ENCODE measurements around the gene CTRL.

Gene CTRL

GRCh38 chr16:67939507-67940445 is 8.1 kb upstream of the CTRL start:
- TF ChIP-seq GATA2 (IDR thresholded peaks at IDR 0.05; ENCODE audit: low read depth, low read length) (no peak), GATA3 (IDR thresholded peaks at IDR 0.05; ENCODE audit: low read depth, low read length) (no peak)

GRCh38 chr16:67936880-67937605 is 5.4 kb upstream of the CTRL start:
- TF ChIP-seq GATA3 (IDR thresholded peaks at IDR 0.05; ENCODE audit: low read depth, low read length) (no peak), GATA2 (IDR thresholded peaks at IDR 0.05; ENCODE audit: low read depth, low read length) (no peak)

GRCh38 chr16:67936124-67936879 is 4.6 kb upstream of the CTRL start, which contains the start of gene PSMB10:
Gene PSMB10 (minus strand): TSS chr16:67936850. CDS start chr16:67936749, 101 bp downstream.
- TF ChIP-seq GATA2 (IDR thresholded peaks at IDR 0.05; ENCODE audit: low read depth, low read length) (no peak), GATA3 (IDR thresholded peaks at IDR 0.05; ENCODE audit: low read depth, low read length) (no peak)

GRCh38 chr16:67935402-67936123 is 3.9 kb upstream of the CTRL start:
- TF ChIP-seq GATA3 (IDR thresholded peaks at IDR 0.05; ENCODE audit: low read depth, low read length) (no peak), GATA2 (IDR thresholded peaks at IDR 0.05; ENCODE audit: low read depth, low read length) (0 out of 2 replicates have a peak, but pooled peaks have one; percentile 9)

- TF ChIP-seq GATA3 (IDR thresholded peaks at IDR 0.05; ENCODE audit: low read depth, low read length) (no peak), GATA2 (IDR thresholded peaks at IDR 0.05; ENCODE audit: low read depth, low read length) (no peak)
Observed at GRCh38 chr16:67935101-67935401, 3.4 kb upstream of the CTRL start.

GRCh38 chr16:67934306-67935100 is 2.8 kb upstream of the CTRL start:
- no peak for TF ChIP-seq GATA3 (IDR thresholded peaks at IDR 0.05; ENCODE audit: low read depth, low read length)
- TF ChIP-seq GATA2 (IDR thresholded peaks at IDR 0.05; ENCODE audit: low read depth, low read length) = no peak

GRCh38 chr16:67933805-67934204 is 2.1 kb upstream of the CTRL start:
- TF ChIP-seq GATA2 (IDR thresholded peaks at IDR 0.05; ENCODE audit: low read depth, low read length) (no peak), GATA3 (IDR thresholded peaks at IDR 0.05; ENCODE audit: low read depth, low read length) (no peak)

- TF ChIP-seq GATA2 (IDR thresholded peaks at IDR 0.05; ENCODE audit: low read depth, low read length) (no peak), GATA3 (IDR thresholded peaks at IDR 0.05; ENCODE audit: low read depth, low read length) (no peak)
Observed at GRCh38 chr16:67932462-67932840, 789 bp upstream of the CTRL start.

- TF ChIP-seq GATA3 (IDR thresholded peaks at IDR 0.05; ENCODE audit: low read depth, low read length) (no peak), GATA2 (IDR thresholded peaks at IDR 0.05; ENCODE audit: low read depth, low read length) (no peak)
Observed at GRCh38 chr16:67930678-67931211, 917 bp downstream of the CTRL start.

GRCh38 chr16:67930191-67930590 is 1.5 kb downstream of the CTRL start:
- TF ChIP-seq GATA2 (IDR thresholded peaks at IDR 0.05; ENCODE audit: low read depth, low read length) = no peak
- no peak for TF ChIP-seq GATA3 (IDR thresholded peaks at IDR 0.05; ENCODE audit: low read depth, low read length)

- TF ChIP-seq GATA2 (IDR thresholded peaks at IDR 0.05; ENCODE audit: low read depth, low read length) = no peak
- TF ChIP-seq GATA3 (IDR thresholded peaks at IDR 0.05; ENCODE audit: low read depth, low read length) = no peak
Observed at GRCh38 chr16:67928561-67929364, 2.9 kb downstream of the CTRL start.

GRCh38 chr16:67928147-67928546 is 3.5 kb downstream of the CTRL start:
- TF ChIP-seq GATA3 (IDR thresholded peaks at IDR 0.05; ENCODE audit: low read depth, low read length) = no peak

Measured in SH-SY5Y (cell line).